Measurements from ENCODE around the gene ADAMTSL5.

- TF ChIP-seq CTCF (IDR thresholded peaks at IDR 0.05; ENCODE audit: poor library complexity, severe bottlenecking) (no peak), MXI1 (conservative IDR thresholded peaks at IDR 0.05; ENCODE audit: poor library complexity, severe bottlenecking) (no peak), TAF1 (IDR thresholded peaks at IDR 0.05; ENCODE audit: low read depth) (no peak), RAD21 (conservative IDR thresholded peaks at IDR 0.05) (no peak), POLR2AphosphoS5 (IDR thresholded peaks at IDR 0.05) (no peak), EP300 (conservative IDR thresholded peaks at IDR 0.05; ENCODE audit: poor library complexity, severe bottlenecking) (no peak), EZH2 (IDR thresholded peaks at IDR 0.05; ENCODE audit: borderline replicate concordance, insufficient read depth, low read length, poor library complexity, severe bottlenecking) (no peak), SMC3 (conservative IDR thresholded peaks at IDR 0.05; ENCODE audit: poor library complexity) (no peak)
Measured at GRCh38 chr19:1467490-1468273, 45.1 kb downstream of the ADAMTSL5 start.

All from neural cell (in vitro differentiated cells).